Stomach (tissue), 4 donors: ENCODE results near the gene HNRNPAB.

Experiments
- CTCF ChIP-seq, 7 experiments: fragments of 450-650 bp in 4 of 7; fragments of 200-600 bp in 3 of 7; sonication (generic) in 3 of 7; IDR thresholded peaks; one replicate each; pipeline ENCODE4 v1.5.1; 2016 to 2019; ENCODE audit warnings: antibody characterized with exemption in 7 of 7, control low read depth in 2 of 7, mild to moderate bottlenecking in 1 of 7
- POLR2A ChIP-seq, 4 donors: fragments of 450-650 bp; IDR thresholded peaks; one replicate each; pipeline ENCODE4 v1.6.1; 2016; ENCODE audit warnings: antibody characterized with exemption in 4 of 4, control low read depth in 2 of 4, mild to moderate bottlenecking in 1 of 4, moderate library complexity in 1 of 4

GRCh38 chr5:178242416-178242815 is 38.1 kb downstream of the HNRNPAB start:
- TF ChIP-seq POLR2A (IDR thresholded peaks at IDR 0.05): no peak
- no peak for TF ChIP-seq CTCF (IDR thresholded peaks at IDR 0.05)
